CD4-positive, CD25-positive, alpha-beta regulatory T cell (primary cell): ENCODE measurements around the gene DYNC1LI1. TPM values are rescaled to one million over a fixed set of nuclear protein-coding genes. Genes with fewer than 3 reads are reported as not detected.
"Not testable (repeated sequence)": the region's sequence is repeated elsewhere in the genome, so short reads cannot be mapped to it uniquely, and the experiment has no call there.

Experiments
- ATAC-seq, 2 donors: fragments of 150-1000 bp; cut with Tn5 transposase; one replicate each; pipeline ENCODE4 v1.10.0; 2021; ENCODE audit warnings: low read depth in 2 of 2, moderate number of reproducible peaks in 2 of 2, moderate library complexity in 1 of 2
- DNase-seq, 3 donors: peaks; one replicate each; pipeline versions ENCODE4 v3.0.0 to v3.0.0-alpha.2; 2012 to 2022; ENCODE audit warnings: mixed read lengths in 1 of 3
- H3K27ac ChIP-seq: one replicate; pipeline ENCODE4 v1.7.0; 2013; ENCODE audit warnings: mild to moderate bottlenecking, low read length; ENCODE audit not compliant: insufficient read depth, poor library complexity, severe bottlenecking
- H3K27me3 ChIP-seq: one replicate; pipeline ENCODE4 v1.7.0; 2013; ENCODE audit warnings: low read length; ENCODE audit not compliant: control insufficient read depth, insufficient read depth
- H3K36me3 ChIP-seq: one replicate; pipeline ENCODE4 v1.7.0; 2013; ENCODE audit warnings: mild to moderate bottlenecking, low read length, moderate library complexity; ENCODE audit not compliant: control insufficient read depth, insufficient read depth
- H3K4me1 ChIP-seq: 2 replicates; pipeline ENCODE4 v1.7.0; 2013; ENCODE audit warnings: mild to moderate bottlenecking, low read length; ENCODE audit not compliant: insufficient read depth, control insufficient read depth, poor library complexity, severe bottlenecking
- H3K4me3 ChIP-seq: one replicate; pipeline ENCODE4 v1.7.0; 2013; ENCODE audit warnings: low read depth, mild to moderate bottlenecking, low read length, moderate library complexity
- H3K9me3 ChIP-seq, 2 experiments: 1 replicate in 1 of 2; 2 replicates in 1 of 2; pipeline ENCODE4 v1.7.0; 2013; ENCODE audit warnings: low read length in 2 of 2, mild to moderate bottlenecking in 1 of 2, moderate library complexity in 1 of 2; ENCODE audit not compliant: control insufficient read depth in 2 of 2
- H3K27ac Mint-ChIP-seq, 3 donors: one replicate each; pipeline ENCODE4 v1.8.0; 2020 to 2022; ENCODE audit warnings: mild to moderate bottlenecking in 3 of 3, mixed read lengths in 3 of 3, moderate library complexity in 2 of 3
- H3K27me3 Mint-ChIP-seq: one replicate; pipeline ENCODE4 v1.8.0; 2022; ENCODE audit warnings: mild to moderate bottlenecking, mixed read lengths
- H3K36me3 Mint-ChIP-seq: one replicate; pipeline ENCODE4 v1.8.0; 2020; ENCODE audit warnings: mixed read lengths
- H3K4me1 Mint-ChIP-seq, 4 donors: one replicate each; pipeline ENCODE4 v1.8.0; 2020 to 2022; ENCODE audit warnings: mixed read lengths in 4 of 4, mild to moderate bottlenecking in 1 of 4
- H3K4me3 Mint-ChIP-seq, 4 donors: one replicate each; pipeline ENCODE4 v1.8.0; 2020 to 2022; ENCODE audit warnings: mild to moderate bottlenecking in 4 of 4, mixed read lengths in 4 of 4, moderate library complexity in 3 of 4
- H3K9me3 Mint-ChIP-seq, 7 donors: one replicate each; pipeline ENCODE4 v1.8.0; 2020 to 2022; ENCODE audit warnings: mixed read lengths in 7 of 7, mild to moderate bottlenecking in 3 of 7, moderate library complexity in 2 of 7
- polyA plus RNA-seq, 4 donors: library from polyadenylated mRNA; unstranded; fragments of 300-500 nt; fragmentation: Illumina TruSeq; gene quantifications; one replicate each; pipeline ENCODE4 v1.2.3, GENCODE V29; 2021
- total RNA-seq: library from RNA; stranded (reverse); gene quantifications from one replicate; pipeline ENCODE4 v1.2.3, GENCODE V29; 2022

DYNC1LI1 gene
- total and polyA plus RNA-seq, 5 donors from 2014 or later, result 24.8 to 37.2 (median 30.0) TPM

GRCh38 chr3:32578669-32579068 lies 8.0 kb upstream of the DYNC1LI1 start:
- H3K27me3 ChIP-seq, H3K9me3 Mint-ChIP-seq, H3K36me3 ChIP-seq, ATAC-seq, H3K4me3 ChIP-seq, H3K27ac ChIP-seq, H3K27ac Mint-ChIP-seq, DNase-seq, H3K36me3 Mint-ChIP-seq, H3K9me3 ChIP-seq, H3K4me1 ChIP-seq, H3K4me3 Mint-ChIP-seq: not testable (repeated sequence)
- Mint-ChIP-seq H3K27me3 (peaks cover 13% of the 10 kb centered on the region), H3K4me1 (peaks cover 6 to 13% (median 8%) of the 10 kb centered on the region in 4 donors)

GRCh38 chr3:32577581-32578556 lies 7.2 kb upstream of the DYNC1LI1 start:
- H3K36me3 Mint-ChIP-seq, result peaks cover 3% of the 10 kb centered on the region
- no peaks in the 10 kb centered on the region for H3K36me3 ChIP-seq
- H3K4me1 ChIP-seq, result peaks cover 8% of the 10 kb centered on the region
- H3K4me3 Mint-ChIP-seq, result peak overlapping the region in 3 of 4 donors; percentile 36 to 73 (median 52)
- peaks cover 6 to 13% (median 9%) of the 10 kb centered on the region in 4 donors for H3K4me1 Mint-ChIP-seq
- DNase-seq (peak in 1 of 3 donors; percentile 40), ATAC-seq (peak; percentile 52 to 55)
- H3K27me3 ChIP-seq, result peaks cover 2% of the 10 kb centered on the region
- H3K27ac Mint-ChIP-seq, result no peak overlapping the region
- H3K9me3 Mint-ChIP-seq, result no peaks in the 10 kb centered on the region
- no peak overlapping the region for H3K27ac ChIP-seq
- H3K9me3 ChIP-seq, result no peaks in the 10 kb centered on the region
- peak overlapping the region; percentile 59 for H3K4me3 ChIP-seq
- peaks cover 8% of the 10 kb centered on the region for H3K27me3 Mint-ChIP-seq

- Mint-ChIP-seq H3K36me3 (peaks cover 3% of the 10 kb centered on the region), H3K4me1 (peaks cover 9 to 13% (median 10%) of the 10 kb centered on the region in 4 donors), H3K4me3 (peak overlapping the region in 1 of 4 donors; percentile 52), H3K9me3 (no peaks in the 10 kb centered on the region), H3K27me3 (peaks cover 2% of the 10 kb centered on the region), H3K27ac (peak overlapping the region in 1 of 3 donors; percentile 28)
- Histone ChIP-seq H3K27ac (no peak overlapping the region), H3K4me3 (peak overlapping the region; percentile 59), H3K27me3 (peaks cover 2% of the 10 kb centered on the region), H3K36me3 (no peaks in the 10 kb centered on the region), H3K4me1 (peaks cover 8% of the 10 kb centered on the region), H3K9me3 (no peaks in the 10 kb centered on the region)
- no peak for DNase-seq
- ATAC-seq, result no peak
Observed at GRCh38 chr3:32577174-32577573, 6.5 kb upstream of the DYNC1LI1 start.

- no peaks in the 10 kb centered on the region for H3K27me3 Mint-ChIP-seq
- Histone ChIP-seq H3K9me3 (no peaks in the 10 kb centered on the region), H3K27ac (no peak overlapping the region), H3K27me3 (peaks cover 2% of the 10 kb centered on the region), H3K36me3 (no peaks in the 10 kb centered on the region), H3K4me1 (peaks cover 16% of the 10 kb centered on the region), H3K4me3 (no peak overlapping the region)
- ATAC-seq (no peak), DNase-seq (no peak)
- no peaks in the 10 kb centered on the region for H3K9me3 Mint-ChIP-seq
- no peak overlapping the region for H3K4me3 Mint-ChIP-seq
- peaks cover 3% of the 10 kb centered on the region for H3K36me3 Mint-ChIP-seq
- no peak overlapping the region for H3K27ac Mint-ChIP-seq
- H3K4me1 Mint-ChIP-seq, result peaks cover 10 to 22% (median 15%) of the 10 kb centered on the region in 4 donors
Observed at GRCh38 chr3:32575451-32576113, 4.9 kb upstream of the DYNC1LI1 start.

DNA sequence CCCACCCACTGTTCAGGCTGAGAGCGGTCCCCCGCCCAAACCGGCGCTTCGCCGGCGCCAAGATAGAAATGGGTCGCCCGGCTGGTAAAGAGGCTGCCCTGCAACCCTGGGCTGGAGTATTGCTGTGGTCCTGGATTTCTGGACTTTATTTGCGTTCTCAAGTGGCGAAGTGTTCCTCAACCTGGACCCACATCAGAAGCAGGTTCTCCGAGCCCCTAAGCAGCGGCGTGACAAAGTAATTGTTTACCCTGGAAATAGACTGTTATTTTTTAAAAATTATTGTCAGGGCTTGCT lies 481 bp upstream of the DYNC1LI1 start:
- DNase-seq (no peak), ATAC-seq (no peak)
- H3K27me3 Mint-ChIP-seq, result no peaks in the 10 kb centered on the region
- H3K4me3 Mint-ChIP-seq, result peak overlapping the region; percentile 88 to 94 (median 92)
- Histone ChIP-seq H3K27me3 (peaks cover under 1% of the 10 kb centered on the region), H3K4me1 (peaks cover 25% of the 10 kb centered on the region), H3K36me3 (peaks cover 5% of the 10 kb centered on the region), H3K4me3 (peak overlapping the region; percentile 75), H3K9me3 (no peaks in the 10 kb centered on the region), H3K27ac (peak overlapping the region; percentile 84)
- H3K9me3 Mint-ChIP-seq, result peaks cover 0 to 1% (median 0%) of the 10 kb centered on the region in 7 donors
- no peaks in the 10 kb centered on the region for H3K36me3 Mint-ChIP-seq
- peak overlapping the region; percentile 6 to 97 (median 84) for H3K27ac Mint-ChIP-seq
- H3K4me1 Mint-ChIP-seq, result peaks cover 26 to 44% (median 34%) of the 10 kb centered on the region in 4 donors

DNA sequence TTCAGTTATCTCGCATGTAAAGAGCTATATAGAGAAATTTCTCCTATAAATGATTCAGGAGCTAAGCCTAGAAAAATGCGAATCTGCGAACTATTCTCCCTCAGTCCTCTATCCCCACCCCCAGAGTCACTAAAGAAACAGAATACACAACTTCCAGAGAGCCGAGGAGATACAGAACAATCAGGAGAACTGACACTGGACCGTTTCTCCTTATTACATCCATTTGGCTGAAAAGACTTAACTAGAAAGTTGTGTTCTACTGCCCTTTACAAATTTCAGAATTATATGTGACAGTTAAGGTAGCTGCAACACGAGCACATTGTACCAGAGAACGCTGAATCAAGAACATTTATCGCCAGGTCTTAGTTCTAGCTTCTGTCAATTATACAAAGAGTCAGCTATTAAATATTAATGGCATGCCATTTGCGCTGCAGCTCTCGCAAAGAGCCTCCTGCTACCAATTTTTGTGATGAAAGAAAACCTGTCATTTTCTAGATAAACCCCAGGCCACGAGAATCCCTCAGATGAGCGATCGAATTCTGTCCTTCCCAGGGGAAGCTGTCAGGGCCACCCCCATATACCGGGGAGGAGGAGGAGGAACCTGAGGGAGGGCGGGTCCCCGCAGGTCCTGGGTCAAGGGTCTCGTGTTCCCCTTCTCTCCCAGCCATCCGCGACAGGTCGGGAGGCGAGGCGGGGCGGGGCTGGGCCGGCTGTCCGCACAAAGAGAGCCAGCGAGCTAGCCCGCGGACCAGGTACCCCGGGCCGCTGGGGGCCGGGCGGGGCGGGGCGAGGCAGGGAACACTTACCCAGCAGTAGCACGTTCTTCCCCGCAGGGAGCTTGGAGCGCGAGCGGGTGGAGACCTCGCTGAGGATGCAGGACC lies 878 bp downstream of the DYNC1LI1 start:
- Histone ChIP-seq H3K27ac (peak overlapping the region; percentile 84), H3K4me1 (peaks cover 25% of the 10 kb centered on the region), H3K9me3 (no peaks in the 10 kb centered on the region), H3K4me3 (peak overlapping the region; percentile 89), H3K27me3 (no peaks in the 10 kb centered on the region), H3K36me3 (peaks cover 6% of the 10 kb centered on the region)
- ATAC-seq, result peak in 1 of 2 donors; percentile 5
- Mint-ChIP-seq H3K36me3 (peaks cover 1% of the 10 kb centered on the region), H3K27ac (peak overlapping the region; percentile 79 to 89 (median 85)), H3K4me3 (peak overlapping the region; percentile 88 to 93 (median 91)), H3K4me1 (peaks cover 27 to 52% (median 38%) of the 10 kb centered on the region in 4 donors), H3K27me3 (no peaks in the 10 kb centered on the region), H3K9me3 (peaks cover 0 to 1% (median 0%) of the 10 kb centered on the region in 7 donors)
- DNase-seq, result peak; percentile 25 to 49 (median 32)

GRCh38 chr3:32568953-32569352 lies 1.7 kb downstream of the DYNC1LI1 start:
- Mint-ChIP-seq H3K27ac (peak overlapping the region in 2 of 3 donors; percentile 8 to 85), H3K4me3 (peak overlapping the region; percentile 88 to 93 (median 91)), H3K9me3 (peaks cover 0 to 1% (median 0%) of the 10 kb centered on the region in 7 donors), H3K4me1 (peaks cover 34 to 58% (median 45%) of the 10 kb centered on the region in 4 donors), H3K36me3 (peaks cover 4% of the 10 kb centered on the region), H3K27me3 (no peaks in the 10 kb centered on the region)
- Histone ChIP-seq H3K27ac (no peak overlapping the region), H3K4me3 (peak overlapping the region; percentile 89), H3K27me3 (no peaks in the 10 kb centered on the region), H3K9me3 (no peaks in the 10 kb centered on the region), H3K4me1 (peaks cover 25% of the 10 kb centered on the region), H3K36me3 (peaks cover 6% of the 10 kb centered on the region)
- ATAC-seq (no peak), DNase-seq (no peak)
